Activated naive CD4-positive, alpha-beta T cell treated with anti-CD3 and anti-CD28 coated beads, Interleukin-2, amount 50 U/mL, for 16 hours (primary cell): Measurements from ENCODE around the gene ISOC2.
"Not testable (repeated sequence)": the region's sequence is repeated elsewhere in the genome, so short reads cannot be mapped to it uniquely, and the experiment has no call there.

Experiments used
- DNase-seq: peaks from one replicate; pipeline ENCODE4 v3.0.0-alpha.2; 2020

Gene ISOC2, protein sequence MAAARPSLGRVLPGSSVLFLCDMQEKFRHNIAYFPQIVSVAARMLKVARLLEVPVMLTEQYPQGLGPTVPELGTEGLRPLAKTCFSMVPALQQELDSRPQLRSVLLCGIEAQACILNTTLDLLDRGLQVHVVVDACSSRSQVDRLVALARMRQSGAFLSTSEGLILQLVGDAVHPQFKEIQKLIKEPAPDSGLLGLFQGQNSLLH

DNA sequence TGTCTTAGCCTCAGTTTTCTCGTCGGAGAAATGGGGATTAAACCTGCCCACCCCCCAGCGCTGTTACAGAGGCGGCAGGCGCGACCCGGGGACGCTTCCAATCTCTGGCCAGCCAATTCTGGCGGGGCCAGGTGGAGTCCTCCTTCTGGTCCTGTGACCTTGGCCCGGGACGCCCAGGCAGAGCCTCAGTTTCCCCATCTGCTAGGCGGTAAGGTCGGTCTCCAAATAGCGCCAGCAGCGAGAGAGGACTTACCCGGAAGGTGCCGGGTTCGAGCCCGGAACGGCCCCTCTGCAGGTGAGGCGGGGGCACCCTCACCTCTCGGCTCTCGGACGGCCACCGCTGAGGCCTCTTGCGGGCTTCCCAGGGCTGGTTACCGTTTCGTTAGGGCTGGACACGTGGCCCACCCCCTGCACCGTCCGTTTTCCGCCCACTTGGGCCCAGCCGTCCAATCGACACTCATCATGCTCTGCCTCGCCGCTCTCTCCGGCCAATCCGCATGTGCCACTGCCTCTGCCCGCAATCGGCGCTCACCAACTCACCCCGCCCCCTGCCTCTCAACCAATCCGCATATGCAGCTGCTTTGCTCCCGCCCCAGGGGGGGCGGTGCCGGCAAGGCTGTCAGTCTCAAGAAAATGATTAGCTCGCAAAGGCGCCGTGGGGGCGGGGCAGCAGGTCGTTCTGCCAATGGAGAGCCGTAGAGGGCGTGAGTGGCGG lies at the start of gene ISOC2:
ISOC2 (minus strand) TSS at position 384 of the 715 bp plus-strand sequence. CDS start 5,156 bp downstream, outside the sequence.
- DNase-seq, result peak; percentile 100

DNA sequence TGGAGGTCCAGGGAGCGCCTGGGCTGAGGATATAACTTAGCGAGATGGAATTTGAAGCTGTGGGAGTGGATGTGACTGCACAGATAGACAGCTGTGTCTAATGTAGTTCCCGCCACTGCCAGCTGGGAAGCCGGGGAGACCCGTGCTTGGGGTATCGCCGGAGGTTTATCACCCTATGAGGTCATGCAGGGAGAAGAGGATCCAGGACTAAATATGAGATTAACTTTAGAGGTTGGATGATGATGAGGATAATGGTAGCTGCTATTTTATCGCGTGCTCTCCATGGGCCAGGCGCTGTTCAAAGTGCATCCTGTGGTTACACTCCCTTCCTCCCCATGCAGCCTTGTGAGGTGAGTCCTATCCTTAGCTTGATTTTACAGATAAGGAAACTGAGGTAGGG lies 46.7 kb upstream of the ISOC2 start:
- DNase-seq, result no peak

DNA sequence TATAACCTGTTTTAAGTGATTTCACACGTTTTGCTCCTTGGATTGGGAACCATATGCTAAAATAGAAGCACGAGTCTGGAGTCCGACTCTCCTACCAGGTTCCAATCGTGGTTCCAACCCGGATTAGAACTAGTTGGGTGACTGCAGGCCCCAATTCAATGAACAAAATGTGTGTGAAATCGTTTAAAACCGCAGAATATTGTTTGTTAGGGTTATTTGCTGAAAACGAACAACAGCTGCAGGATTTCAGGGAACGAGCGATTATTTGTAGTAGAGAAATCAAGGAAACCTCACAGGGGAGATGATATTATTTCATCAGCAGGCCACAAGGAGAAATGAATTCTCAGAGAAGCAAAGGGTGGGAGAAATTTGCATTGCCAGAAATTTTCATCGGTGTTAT lies 43.5 kb upstream of the ISOC2 start:
- DNase-seq, result no peak

DNA sequence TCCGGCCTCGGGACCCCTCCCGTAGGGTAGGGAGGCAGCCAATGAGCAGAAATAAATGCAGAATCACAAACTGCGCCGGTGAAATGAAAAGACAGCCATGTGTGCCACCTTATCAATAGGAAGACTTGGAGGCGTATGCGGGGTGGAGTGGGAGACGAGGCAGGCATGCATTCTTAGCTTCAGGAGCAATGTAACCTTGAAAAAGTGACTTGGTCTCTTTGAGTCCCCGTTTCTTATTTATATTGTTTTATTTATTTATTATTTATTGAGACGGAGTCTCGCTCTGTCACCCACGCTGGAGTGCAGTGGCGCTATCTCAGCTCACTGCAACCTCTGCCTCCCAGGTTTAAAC lies 42.8 kb upstream of the ISOC2 start:
- DNase-seq, result no peak

DNA sequence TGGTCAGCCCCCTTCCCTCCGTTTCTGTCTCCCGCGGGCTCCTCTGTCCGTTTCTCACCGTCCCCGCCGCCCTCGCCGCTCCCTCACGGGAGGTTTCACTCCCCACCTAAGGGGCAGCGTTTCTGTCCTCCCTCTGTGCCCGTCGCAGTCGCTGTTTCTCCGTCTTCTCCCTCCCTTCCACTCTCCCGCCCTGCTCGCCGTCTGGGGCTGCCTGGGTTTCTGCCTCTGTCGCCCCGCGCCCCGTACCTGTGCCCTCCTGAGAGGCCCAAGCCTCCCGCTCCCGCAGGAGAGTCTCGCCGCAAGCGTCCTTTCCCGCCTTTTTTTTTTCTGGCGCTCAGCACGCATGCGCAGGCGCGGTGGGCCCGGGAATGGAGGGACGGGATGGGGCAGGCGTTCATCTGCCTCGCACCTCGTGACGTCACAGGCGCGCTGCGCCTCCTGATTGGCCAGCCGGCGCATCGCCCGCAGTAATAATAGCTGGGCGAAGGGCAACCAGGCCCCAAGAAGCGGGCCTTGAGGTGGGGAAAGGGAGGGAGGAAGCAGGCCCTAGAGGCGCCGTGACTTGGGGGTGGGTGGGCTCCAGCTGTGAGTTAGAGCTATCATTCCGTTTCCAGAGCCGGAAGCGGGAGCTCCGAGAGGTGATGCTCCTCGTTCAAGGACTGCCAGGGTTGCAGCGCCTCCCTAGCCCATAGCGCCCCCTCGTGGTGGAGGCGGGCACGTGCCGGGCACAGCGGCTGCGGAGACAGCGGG lies 42.2 kb upstream of the ISOC2 start:
- peak; percentile 93 for DNase-seq

DNA sequence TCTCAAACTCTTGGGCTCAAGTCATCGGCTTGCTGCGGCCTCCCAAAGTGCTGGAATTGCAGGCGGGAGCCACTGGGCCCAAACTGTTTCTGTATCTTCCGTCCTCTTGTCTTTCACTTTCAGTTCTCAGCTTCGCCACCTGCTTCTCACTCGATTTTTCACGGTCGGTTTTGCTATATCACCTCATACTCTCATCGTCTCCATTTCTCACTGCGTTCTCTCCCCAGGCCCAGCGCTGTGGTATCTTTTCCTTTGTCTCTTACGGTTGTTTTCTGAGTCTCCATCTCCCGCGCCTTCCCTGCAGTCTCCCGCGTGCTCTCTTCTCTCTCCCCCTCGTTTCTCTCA lies 41.7 kb upstream of the ISOC2 start:
- DNase-seq, result no peak

DNA sequence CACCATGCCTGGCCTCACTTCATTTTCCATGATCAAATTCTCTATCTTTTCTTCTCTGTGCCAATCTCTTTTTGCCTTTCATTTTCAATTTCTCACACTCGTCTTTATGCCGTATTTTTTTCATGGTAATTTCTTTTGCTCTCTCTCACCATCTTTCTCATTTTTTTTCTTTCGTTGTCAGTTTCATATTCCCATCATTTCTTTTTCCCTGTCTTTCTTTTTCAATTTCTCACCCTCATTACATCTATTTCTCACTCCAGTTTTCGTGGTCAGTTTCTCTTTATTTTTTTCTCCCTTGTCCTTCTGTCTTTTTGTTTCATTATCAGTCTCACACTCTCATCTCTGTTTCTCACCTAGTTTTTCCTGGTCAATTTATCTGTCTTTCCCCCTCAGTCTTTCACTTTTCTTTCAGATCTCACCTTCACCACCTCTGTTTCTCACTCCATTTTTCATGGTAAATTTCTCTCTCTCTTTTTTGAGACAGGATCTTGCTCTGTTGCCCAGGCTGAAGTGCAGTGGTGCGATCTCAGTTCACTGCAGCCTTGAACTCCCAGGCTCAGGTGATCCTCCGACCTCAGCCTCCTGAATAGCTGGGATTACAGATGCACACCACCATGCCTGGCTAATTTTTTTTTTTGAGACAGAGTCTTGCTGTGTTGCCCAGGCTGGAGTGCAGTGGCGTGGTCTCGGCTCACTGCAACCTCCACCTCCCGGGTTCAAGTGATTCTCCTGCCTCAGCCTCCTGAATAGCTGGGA lies 40.9 kb upstream of the ISOC2 start:
- DNase-seq, result no peak

DNA sequence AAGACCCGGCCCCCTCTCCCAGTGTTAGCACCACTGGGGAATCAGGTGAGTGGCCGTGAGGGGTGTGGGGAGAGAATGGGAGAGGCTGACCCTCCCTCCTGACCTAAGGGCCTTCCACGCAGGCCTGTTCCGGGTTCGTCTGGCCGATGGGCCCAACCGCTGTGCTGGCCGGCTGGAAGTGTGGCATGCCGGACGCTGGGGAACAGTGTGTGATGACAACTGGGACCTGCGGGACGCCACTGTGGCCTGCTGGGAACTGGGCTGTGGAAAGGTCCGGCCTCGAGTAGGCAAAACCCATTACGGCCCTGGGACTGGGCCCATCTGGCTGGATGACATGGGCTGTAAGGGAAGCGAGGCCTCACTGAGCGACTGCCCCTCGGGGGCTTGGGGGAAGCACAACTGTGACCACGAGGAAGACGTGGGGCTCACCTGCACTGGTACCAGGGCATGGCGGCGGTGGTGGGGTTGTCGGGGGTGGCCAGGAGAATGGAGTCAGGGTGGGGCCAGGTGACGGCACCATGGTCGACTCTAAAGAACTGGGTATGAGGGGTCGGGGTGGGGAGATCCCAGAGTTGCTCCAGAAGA lies 39.0 kb upstream of the ISOC2 start:
- DNase-seq, result no peak

DNA sequence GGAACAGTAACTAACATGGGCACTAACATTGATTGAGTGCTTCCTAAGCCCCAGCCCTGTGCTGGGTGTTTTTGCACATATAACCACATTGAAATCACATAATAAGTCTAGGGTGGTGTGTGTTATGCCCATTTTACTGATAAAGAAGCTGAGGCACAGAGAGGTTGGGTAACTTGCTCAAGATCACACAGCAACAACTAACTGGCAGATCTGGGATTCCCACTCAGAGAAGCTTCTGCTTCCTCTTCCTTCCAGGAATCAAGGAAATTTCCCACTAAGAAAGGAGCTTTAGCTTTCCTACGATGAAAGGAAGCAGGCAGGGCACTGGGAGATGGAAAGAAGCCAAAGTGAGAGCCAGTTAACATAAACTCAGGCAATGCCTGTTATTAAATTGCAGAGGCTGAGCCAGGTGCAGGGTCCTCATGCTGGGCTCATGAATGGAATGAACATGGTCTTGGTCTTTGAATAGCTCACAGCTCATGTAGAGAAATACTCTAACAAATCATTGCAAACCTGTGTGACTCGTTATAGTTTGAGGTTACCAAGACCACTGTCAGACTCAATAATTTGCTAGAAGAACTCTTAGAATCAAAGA lies 36.9 kb upstream of the ISOC2 start:
- DNase-seq, result no peak

DNA sequence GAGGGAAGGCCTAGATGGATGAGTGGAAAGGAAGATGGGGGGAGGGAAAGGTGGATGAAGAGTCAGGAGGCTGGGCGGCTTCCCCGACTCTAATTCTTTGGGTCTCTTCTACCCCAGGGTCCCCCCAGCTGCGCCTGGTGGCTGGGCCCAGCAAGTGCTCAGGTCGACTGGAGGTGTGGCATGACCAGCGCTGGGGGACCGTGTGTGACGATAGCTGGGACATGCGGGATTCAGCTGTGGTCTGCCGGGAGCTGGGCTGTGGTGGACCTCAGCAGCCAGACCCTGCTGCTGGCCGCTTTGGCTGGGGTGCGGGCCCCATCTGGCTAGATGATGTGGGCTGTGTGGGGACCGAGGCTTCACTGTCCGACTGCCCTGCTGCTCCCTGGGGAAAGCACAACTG lies 36.3 kb upstream of the ISOC2 start:
- DNase-seq, result no peak

DNA sequence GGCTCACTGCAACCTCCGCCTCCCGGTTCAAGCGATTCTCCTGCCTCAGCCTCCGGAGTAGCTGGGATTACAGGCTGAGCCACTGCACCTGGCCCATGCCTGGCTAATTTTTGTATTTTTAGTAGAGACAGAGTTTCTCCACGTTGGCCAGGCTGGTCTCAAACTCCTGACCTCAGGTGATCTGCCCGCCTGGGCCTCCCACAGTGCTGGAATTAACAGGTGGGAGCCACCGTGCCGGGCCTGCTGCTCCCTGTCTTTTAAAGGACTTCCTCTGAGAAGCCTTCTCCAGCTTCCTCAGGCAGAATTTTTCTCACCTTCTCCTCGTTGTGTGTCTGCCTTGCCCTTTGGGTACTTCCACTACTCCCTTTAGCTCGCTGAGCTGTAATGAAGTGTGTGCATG lies 35.4 kb upstream of the ISOC2 start:
- DNase-seq, result not testable (repeated sequence)

DNA sequence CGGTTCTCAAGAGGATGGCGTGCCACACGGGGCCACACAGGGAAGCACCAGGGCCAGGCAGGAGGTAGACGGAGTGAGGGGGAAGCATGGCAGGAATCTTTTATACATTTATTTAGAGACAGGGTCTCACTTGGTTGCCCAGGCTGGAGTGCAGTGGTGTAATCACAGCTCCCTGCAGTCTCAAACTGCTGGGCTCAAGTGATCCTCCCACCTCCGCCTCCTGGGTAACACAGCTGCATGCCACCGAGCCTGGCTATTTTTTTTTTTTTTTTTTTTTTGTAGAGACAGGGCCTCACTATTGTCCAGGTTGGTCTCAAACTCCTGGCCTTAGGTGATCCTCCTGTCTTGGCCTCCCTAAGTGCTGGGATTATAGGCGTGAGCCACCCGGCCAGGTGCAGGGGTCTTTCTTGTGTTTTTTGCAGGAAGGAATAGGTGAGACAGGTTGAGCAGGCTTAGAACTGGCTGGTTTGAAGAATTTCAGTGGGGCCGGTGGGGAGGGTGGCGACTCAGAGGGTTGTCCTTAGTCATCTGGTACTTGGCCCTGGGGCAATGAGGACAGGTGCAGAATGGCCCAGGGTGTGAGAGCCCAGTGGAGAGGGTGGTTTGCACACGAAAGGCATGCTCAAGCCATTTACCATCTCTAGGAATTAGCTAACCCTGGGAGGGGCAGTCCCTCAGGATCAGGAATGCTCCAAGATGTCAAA lies 34.4 kb upstream of the ISOC2 start:
- DNase-seq, result no peak

DNA sequence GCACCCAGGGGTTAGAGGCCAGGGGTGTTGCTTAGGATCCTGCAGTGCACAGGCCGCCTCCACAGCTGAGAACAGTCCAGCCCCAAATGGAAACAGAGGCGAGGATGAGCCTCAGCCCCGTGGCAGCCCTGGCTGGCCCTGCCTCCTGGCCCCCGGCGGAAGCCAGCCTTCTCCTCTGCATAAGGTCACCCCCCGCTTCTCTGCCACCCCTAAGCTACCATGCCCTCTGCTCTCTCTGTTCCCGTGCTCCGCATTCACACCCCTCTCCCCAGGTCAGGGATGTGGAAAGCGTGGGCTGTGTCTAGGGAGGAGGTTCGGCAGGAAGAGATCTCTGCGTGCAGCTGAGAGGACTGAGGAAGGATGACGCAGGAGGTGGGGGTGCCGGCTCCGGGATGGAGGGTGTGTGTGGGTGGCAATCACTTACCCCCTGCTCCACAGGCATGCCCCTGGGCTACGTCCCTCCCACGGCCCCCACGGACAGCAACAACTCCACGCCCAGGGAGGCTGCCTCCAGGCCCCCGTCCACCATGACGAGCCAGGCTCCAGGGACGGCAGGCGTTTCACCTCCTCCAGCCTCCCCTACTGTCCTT lies 32.8 kb upstream of the ISOC2 start:
- no peak for DNase-seq

DNA sequence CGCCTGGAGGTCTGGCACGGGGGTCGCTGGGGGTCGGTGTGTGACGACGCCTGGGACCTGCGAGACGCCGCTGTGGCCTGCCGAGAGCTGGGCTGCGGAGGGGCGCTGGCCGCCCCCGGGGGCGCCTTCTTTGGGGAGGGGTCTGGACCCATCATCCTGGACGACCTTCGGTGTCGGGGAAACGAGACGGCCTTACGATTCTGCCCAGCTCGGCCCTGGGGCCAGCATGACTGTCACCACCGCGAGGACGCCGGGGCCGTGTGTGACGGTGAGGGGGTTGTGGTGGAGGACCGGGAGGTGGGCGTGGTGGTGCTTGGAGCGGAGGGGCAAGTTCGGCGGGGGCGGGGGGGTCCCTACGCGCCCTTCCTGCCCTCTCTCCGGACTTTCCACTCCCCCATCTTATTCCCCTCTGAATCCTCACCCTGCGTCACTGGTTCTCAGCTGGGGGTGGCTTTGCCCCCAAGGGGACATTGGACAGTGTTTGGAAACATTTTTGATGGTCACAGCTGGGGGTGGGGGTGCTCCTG lies 32.3 kb upstream of the ISOC2 start:
- DNase-seq, result no peak

DNA sequence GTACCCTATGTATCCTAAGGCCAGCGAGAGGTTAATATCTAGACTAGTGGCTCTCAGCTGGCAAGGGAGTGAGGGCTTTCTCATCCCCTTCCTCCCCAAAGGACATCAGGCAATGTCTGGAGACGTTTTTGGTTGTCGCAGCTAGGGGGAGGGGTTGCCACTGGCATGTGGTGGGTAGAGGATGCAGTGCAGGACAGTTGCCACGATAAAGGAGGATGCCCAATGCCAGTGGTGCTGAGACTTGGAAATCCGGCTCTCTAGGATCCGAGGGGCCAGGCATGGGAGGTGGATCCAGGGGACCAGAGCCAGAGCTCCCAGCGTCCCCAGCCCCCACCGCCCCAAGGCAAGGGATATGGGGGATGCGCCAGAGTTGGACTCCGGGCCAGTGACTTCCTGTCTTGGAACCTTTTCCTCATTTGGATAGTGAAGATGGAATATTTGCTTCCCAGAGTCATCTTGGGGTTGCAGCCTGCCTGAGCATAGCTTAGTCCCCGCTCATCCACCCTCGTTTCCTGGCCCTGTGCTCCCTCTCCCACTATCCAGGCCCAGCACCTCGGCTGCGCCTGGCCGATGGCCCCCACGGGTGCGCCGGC lies 31.7 kb upstream of the ISOC2 start:
- DNase-seq, result no peak

DNA sequence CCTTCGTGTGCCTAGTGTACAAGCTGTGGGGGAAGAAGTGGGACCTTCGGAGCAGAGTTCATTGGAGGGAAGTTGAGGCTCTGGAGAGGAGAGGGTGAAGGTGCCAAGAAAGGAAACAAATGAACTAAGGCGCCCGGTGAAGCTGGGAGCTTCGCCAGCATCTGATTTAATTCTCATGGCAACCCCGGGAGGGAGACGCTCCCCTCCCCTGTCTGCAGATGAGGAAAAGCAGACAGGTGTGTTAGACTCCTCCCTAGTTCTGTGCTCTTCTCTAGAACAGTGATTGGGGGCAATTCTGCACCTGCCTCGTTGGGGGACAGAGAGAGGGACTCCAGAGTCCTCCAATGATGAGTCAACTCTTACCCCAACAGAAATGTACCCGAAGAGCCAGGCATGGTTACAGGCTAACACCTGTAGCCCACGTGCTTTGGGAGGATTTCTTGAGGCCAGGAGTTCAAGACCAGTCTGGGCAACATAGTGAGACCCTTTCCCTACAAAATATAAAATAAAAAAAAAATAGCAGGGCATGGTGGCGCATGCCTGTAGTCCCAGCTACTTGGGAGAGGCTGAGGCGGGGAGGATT lies 31.0 kb upstream of the ISOC2 start:
- no peak for DNase-seq

DNA sequence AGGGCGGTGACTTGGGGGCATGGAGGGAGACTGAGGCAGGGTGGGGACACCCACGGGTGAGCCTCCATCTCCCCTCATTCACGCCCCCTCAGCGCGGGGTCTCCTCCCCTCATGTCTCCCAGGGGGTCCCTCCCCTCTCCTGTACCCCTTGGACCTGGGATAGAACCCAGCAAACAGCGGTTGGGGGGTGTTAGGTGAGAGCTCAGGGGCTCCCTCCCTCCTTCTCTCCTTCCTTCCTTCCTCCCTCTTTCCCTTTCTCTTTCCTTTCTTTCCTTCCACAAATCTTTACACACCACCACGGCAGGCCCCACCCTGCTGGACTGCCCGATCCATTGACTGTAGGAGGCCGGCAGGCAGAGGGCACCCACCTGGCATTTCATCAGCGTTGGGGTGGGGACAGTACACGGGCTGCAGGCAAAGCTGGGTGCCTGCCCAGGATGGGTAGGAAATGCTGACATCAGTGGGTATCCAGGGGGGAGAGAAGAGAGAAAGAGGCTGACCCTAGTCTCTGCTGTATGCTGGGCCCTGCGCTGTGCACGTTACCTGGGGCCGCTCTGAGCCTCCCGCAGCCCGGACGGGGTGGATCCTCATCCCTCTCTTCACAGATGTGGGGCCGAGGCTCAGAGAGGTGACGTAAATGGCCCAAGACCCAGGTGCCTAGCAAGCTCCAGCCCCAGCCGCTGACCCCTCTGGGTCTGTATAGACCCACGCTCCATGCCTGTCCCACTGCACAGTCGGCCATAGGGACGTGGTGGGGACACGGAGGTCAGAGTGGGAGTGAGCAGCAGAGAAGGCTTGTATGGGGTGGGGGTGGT lies 30.3 kb upstream of the ISOC2 start:
- DNase-seq, result no peak

DNA sequence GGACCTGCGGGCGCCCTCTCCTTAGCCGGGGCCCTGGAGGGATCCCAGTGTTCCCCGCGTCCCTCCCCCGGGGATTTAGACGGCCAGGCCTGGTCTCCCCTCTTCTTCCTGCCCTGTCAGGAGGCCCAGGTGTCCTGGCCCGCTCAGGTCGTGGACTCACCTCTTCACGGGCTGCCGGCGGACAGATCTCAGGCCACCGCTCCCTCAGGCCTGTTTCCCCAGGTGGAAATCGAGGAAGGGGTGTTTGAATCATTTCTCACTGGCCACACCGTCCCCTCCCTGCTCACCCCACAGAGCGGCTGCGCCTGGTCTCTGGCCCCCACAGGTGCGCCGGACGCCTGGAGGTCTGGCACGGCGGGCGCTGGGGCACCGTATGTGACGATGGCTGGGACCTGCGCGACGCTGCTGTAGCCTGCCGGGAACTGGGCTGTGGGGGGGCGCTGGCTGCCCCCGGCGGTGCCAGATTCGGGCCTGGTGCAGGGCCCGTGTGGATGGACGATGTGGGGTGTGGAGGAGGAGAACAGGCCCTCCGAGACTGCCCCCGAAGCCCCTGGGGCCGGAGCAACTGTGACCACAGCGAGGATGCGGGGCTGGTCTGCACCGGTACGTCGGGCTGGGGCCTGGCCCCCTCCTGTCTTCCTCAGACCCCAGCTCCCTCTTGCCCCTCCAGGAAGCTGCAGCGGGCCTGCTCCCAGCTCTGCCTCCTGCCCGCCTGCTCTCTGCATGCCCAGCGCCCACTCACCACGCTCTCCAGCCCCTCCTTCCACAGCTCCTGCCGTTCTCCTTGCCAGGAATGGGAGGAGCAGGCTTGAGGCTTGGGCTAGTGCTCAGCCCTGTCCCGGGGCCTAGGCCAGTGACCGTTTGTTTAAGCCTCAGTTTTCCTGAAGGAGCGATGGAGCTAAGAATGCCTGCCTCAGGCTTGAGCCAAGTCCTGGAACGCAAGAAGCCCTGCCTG lies 29.3 kb upstream of the ISOC2 start:
- no peak for DNase-seq
